Progenitor cell of endocrine pancreas (in vitro differentiated cells): ENCODE measurements around the gene SLC25A4. TPM values are rescaled to one million over a fixed set of nuclear protein-coding genes. Genes with fewer than 3 reads are reported as not detected.
"Not testable (repeated sequence)": the region's sequence is repeated elsewhere in the genome, so short reads cannot be mapped to it uniquely, and the experiment has no call there.

Experiments used
- DNase-seq: peaks from one replicate; pipeline ENCODE4 v3.0.0; 2021; ENCODE audit warnings: low spot score; ENCODE audit not compliant: unreplicated experiment
- H3K27ac Mint-ChIP-seq: 2 replicates; pipeline ENCODE4 v1.8.0; 2021; ENCODE audit warnings: mild to moderate bottlenecking, moderate library complexity, mixed read lengths
- H3K27me3 Mint-ChIP-seq: 2 replicates; pipeline ENCODE4 v1.8.0; 2021; ENCODE audit warnings: mixed read lengths
- H3K36me3 Mint-ChIP-seq: 2 replicates; pipeline ENCODE4 v1.8.0; 2022; ENCODE audit warnings: mixed read lengths; ENCODE audit not compliant: insufficient read depth
- H3K4me1 Mint-ChIP-seq: 2 replicates; pipeline ENCODE4 v1.8.0; 2021; ENCODE audit warnings: low read depth, mixed read lengths
- H3K4me3 Mint-ChIP-seq: 2 replicates; pipeline ENCODE4 v1.8.0; 2021; ENCODE audit warnings: low read depth, mild to moderate bottlenecking, moderate library complexity, mixed read lengths
- H3K9me3 Mint-ChIP-seq: 2 replicates; pipeline ENCODE4 v1.8.0; 2021; ENCODE audit warnings: low read depth, mixed read lengths
- CTCF ChIP-seq: fragments of 200-600 bp; sonication (generic); IDR thresholded peaks from one replicate; pipeline ENCODE4 v1.5.0; 2021; ENCODE audit warnings: antibody characterized with exemption, mild to moderate bottlenecking; ENCODE audit not compliant: unreplicated experiment
- total RNA-seq: library from RNA; stranded (reverse); gene quantifications from 2 replicates; pipeline ENCODE4 v1.2.1, GENCODE V29; 2021

The SLC25A4 gene
- total RNA-seq, 1 donor from 2014 or later: 24.7 TPM

GRCh38 chr4:185113340-185113739, 29.7 kb upstream of the SLC25A4 start:
- no peak for DNase-seq
- H3K9me3 Mint-ChIP-seq: peaks cover 4% of the 10 kb centered on the region
- H3K4me3 Mint-ChIP-seq: no peak overlapping the region
- peaks cover 20% of the 10 kb centered on the region for H3K4me1 Mint-ChIP-seq
- TF ChIP-seq CTCF: no peak
- no peaks in the 10 kb centered on the region for H3K36me3 Mint-ChIP-seq
- H3K27ac Mint-ChIP-seq: no peak overlapping the region
- no peaks in the 10 kb centered on the region for H3K27me3 Mint-ChIP-seq

- no peak for TF ChIP-seq CTCF
- no peaks in the 10 kb centered on the region for H3K36me3 Mint-ChIP-seq
- H3K4me3 Mint-ChIP-seq: peak overlapping the region; percentile 19
- H3K4me1 Mint-ChIP-seq: peaks cover 14% of the 10 kb centered on the region
- no peaks in the 10 kb centered on the region for H3K27me3 Mint-ChIP-seq
- H3K27ac Mint-ChIP-seq: peak overlapping the region; percentile 80
- no peaks in the 10 kb centered on the region for H3K9me3 Mint-ChIP-seq
- DNase-seq: peak; percentile 20
These were observed 27.2 kb upstream of the SLC25A4 start for GRCh38 chr4:185115827-185116232.

- H3K4me3 Mint-ChIP-seq: no peak overlapping the region
- no peak for DNase-seq
- TF ChIP-seq CTCF: no peak
- no peak overlapping the region for H3K27ac Mint-ChIP-seq
- no peaks in the 10 kb centered on the region for H3K36me3 Mint-ChIP-seq
- H3K27me3 Mint-ChIP-seq: no peaks in the 10 kb centered on the region
- no peaks in the 10 kb centered on the region for H3K9me3 Mint-ChIP-seq
- peaks cover 12% of the 10 kb centered on the region for H3K4me1 Mint-ChIP-seq
These were observed 25.6 kb upstream of the SLC25A4 start for GRCh38 chr4:185117300-185117934.

GRCh38 chr4:185118876-185119275, 24.2 kb upstream of the SLC25A4 start:
- H3K4me1 Mint-ChIP-seq: peaks cover 12% of the 10 kb centered on the region
- H3K4me3 Mint-ChIP-seq: no peak overlapping the region
- no peak for DNase-seq
- H3K27ac Mint-ChIP-seq: no peak overlapping the region
- TF ChIP-seq CTCF: no peak
- H3K9me3 Mint-ChIP-seq: no peaks in the 10 kb centered on the region
- peaks cover 7% of the 10 kb centered on the region for H3K27me3 Mint-ChIP-seq
- H3K36me3 Mint-ChIP-seq: no peaks in the 10 kb centered on the region

- peaks cover 12% of the 10 kb centered on the region for H3K4me1 Mint-ChIP-seq
- not testable (repeated sequence) for H3K27ac Mint-ChIP-seq, H3K9me3 Mint-ChIP-seq, H3K4me3 Mint-ChIP-seq, DNase-seq, H3K36me3 Mint-ChIP-seq
- H3K27me3 Mint-ChIP-seq: peaks cover 12% of the 10 kb centered on the region
These were observed 23.6 kb upstream of the SLC25A4 start for GRCh38 chr4:185119467-185119866.

- no peak for DNase-seq
- H3K36me3 Mint-ChIP-seq: no peaks in the 10 kb centered on the region
- TF ChIP-seq CTCF: no peak
- peaks cover 16% of the 10 kb centered on the region for H3K27me3 Mint-ChIP-seq
- H3K4me1 Mint-ChIP-seq: peaks cover 12% of the 10 kb centered on the region
- H3K4me3 Mint-ChIP-seq: no peak overlapping the region
- no peak overlapping the region for H3K27ac Mint-ChIP-seq
- H3K9me3 Mint-ChIP-seq: no peaks in the 10 kb centered on the region
These were observed 23.0 kb upstream of the SLC25A4 start for GRCh38 chr4:185119927-185120630.
